Measurements from ENCODE around the gene NOL12.
"Not testable (repeated sequence)": the region's sequence is repeated elsewhere in the genome, so short reads cannot be mapped to it uniquely, and the experiment has no call there.

NOL12 gene

DNA sequence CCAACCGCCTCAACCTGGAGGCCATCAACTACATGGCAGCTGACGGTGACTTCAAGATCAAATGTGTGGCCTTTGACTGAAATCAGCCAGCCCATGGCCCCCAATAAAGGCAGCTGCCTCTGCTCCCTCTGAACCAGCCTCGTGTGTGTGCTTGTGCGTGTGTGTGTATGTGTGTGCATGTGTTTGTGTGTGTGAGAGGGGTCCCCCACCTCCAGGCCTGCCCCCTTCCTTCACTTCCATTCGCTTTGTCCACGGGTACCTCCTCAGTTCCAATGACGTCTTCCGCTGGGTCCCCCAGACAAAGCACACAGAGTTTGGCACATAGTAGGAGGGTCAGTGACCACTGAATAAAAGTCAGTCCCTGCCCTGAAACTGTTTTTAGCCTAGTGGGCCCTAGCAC is 6.5 kb upstream of the NOL12 start:
- no peak for DNase-seq (ENCODE audit: low read depth)

DNA sequence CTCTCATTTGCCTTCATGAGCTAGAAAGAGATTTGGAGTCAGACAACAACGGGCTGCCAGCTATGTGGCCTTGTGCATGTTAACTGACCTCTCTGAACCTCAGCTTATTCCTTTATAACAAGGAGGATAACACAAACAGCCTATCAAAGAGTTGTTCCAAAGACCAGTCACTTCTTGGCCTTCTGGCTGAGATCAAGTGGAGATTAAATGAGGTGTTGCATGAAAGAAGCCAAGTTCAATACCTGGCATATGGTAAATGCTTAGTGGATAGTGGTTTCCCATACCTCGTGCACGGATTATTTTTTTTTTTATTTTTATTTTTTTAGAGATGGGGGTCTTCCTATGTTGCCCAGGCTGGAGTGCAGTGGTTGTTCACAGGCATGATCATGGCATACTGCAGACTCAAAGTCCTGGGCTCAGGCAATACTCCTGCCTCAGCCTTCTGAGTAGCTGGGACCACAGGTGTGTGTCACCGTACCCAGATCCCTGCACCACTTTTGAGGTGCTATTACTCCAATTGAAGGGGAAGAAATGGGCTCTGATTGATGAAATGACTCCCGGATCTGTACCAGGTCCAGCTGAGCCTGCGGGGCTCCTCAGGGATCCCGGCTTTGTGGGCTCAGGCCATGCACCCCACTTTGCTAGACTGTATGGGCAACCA is 5.8 kb upstream of the NOL12 start:
- peak; percentile 19 for DNase-seq (ENCODE audit: low read depth)

DNA sequence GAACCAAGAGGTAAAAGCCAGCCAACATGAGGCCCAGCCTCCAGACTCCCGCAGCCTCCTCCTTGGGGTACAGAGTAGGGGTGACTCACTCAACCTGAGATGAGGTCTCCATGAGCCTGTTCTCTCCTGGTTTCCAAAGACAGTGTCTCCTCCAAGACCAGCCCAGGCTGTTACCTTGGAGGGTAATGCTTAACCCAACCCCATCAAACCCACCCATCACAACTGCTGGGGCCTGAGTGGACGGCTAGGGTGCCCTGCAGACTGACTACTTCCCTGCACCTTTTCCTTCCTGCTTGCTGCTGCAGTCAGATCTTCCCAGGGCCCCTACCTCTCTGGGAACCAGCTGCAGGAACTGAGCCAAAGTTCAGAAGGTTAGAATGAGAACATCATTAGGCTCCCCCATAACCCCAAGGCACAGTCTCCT is 5.1 kb upstream of the NOL12 start:
- DNase-seq (ENCODE audit: low read depth) = peak; percentile 40

DNA sequence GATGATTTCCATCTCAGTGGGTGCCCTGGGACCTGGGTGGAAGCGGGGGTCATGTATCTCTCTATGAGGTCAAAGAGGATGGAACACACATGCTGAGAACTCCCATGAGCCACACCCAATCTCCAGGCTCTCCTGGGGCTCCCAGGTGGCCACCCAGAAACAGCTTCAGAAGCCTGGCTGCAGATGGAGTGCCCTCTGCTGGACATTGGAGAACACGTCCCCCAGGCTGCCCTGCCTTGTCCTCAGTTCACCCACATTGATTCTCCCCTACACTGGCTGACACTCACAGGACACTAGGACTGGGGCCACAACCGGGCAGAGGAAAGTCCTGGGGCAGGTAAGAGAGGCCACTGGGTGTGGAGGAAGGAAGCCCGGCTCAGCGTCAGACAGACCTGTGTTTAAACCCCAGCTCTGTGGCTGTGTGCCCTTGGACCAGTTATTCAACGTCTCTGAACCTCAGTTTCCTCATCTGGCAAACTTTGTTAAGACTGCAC is 4.5 kb upstream of the NOL12 start:
- DNase-seq (ENCODE audit: low read depth) = peak; percentile 76

DNA sequence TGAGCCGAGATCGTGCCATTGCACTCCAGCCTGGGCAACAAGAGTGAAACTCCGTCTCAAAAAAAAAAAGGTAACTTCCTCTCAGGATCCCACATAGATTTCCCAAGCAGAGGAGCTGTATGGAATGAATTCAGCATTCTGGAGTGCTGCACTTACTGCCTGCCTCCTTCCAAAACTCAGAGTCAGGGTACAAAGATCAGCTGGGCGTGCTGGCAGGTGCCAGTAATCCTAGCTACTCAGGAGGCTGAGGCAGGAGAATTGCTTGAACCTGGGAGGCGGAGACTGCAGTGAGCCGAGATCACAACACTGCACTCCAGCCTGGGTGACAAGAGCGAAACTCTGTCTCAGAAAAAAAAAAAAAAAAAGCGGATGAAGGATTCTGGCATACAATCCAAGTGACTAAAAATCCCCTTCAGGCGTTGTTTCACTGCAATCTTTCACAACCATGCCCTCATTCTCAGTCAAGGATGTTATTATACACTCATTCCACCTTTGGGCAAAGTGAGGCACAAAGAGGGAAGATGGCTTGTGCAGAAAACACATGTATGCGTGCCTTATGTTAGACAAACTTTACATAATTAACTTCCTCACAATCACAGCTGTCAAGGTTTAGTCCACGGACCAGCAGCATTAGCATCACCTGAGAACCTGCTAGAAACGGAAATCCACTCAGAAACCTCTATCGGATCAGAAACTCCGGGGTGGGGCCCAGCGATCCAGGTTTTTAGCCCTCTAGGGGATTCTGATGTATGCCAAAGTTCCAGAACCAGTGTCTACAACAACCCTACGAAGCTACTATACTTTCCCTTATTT is 1.1 kb upstream of the NOL12 start:
- no peak for DNase-seq (ENCODE audit: low read depth)

DNA sequence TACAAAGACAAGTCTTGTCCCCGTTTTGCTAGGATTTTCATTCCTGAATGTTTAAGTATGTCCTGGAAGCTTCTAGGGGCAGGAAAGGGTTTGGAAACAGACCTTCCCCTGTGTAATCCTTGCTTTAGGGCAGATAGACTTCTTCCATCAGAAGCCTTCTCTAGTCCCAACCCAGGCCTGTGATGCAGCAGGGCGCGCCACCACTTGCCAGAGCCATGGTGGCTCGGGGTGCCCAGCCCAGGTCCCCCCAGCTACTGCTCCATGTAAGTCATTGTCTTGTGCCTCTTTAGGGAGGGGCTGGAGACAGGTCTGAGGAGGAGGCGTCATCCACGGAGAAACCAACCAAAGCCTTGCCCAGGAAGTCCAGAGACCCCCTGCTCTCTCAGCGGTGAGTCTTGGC is 4.3 kb downstream of the NOL12 start:
- DNase-seq (ENCODE audit: low read depth) = no peak

DNA sequence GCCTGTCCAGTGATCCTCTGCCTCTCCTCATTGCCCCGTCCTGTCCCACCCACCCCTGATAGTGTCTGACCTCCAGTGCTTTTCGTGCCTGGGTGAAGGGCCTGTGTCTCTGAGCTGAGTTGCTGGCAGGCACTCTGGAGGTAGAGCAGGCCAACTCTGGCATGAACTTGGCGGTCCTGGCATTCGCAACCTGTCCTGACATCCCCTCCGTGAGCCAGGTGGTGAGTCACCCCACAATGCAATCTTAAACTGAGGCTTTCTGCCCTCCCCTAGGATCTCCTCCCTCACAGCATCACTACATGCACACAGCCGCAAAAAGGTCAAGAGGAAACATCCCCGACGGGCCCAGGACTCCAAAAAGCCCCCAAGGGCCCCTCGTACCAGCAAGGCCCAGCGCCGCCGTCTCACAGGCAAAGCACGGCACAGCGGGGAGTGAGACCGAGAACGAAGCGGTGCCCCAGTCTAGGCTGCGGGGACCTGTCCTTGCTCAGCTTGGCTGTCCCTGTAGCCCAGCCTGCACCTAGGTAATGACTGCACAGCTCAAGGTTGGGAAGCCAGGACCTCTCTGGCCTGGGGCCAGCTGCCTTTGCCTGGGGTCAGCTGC is 4.9 kb downstream of the NOL12 start:
- no peak for DNase-seq (ENCODE audit: low read depth)

DNA sequence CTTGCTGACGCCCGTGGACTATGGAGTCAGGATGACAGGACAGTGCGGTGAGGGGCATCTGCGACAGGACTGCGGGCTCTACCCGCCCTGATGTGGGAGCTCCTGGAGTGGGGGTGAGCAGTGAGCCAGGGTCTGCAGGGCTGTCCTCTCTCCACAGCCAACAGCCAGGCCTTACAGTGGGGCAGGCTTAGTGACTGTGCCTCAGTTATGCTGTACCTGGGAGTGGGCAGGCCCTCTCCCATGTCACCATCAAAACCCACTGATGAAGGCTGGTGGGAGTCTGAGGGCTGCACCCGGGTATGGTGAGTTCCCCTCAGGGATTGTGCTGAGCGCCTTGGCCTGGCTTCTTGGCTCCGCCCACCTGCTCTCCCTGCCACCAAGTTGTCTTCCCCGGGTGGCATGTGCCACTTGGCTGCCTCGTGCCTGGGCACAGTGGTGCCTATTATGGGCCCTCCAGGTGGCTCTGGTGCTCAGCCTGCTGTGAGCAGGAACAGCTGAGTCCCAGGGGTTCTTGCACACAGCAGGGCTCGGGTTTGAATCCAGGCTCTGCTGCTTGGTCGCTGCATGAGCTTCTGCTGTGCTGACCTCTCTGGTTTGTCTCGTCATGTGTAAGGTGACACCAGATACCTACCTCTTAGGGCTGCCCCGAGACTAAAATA is 6.6 kb downstream of the NOL12 start:
- DNase-seq (ENCODE audit: low read depth) = no peak

DNA sequence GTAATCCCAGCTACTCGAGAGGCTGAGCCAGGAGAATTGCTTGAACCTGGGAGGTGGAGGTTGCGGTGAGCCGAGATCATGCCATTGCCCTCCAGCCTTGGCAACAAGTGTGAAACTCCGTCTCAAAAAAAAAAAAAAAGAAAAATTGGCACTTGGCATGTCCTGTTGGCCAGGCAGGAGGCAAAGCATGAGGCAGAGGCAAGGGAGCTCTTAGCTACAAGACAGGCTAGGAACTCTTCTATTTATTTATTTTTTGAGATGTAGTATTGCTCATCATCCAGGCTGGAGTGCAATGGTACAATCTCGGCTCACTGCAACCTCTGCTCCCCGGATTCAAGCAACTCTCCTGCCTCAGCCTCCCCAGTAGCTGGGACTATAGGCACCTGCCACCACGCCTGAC is 8.0 kb downstream of the NOL12 start:
- peak; percentile 42 for DNase-seq (ENCODE audit: low read depth)

DNA sequence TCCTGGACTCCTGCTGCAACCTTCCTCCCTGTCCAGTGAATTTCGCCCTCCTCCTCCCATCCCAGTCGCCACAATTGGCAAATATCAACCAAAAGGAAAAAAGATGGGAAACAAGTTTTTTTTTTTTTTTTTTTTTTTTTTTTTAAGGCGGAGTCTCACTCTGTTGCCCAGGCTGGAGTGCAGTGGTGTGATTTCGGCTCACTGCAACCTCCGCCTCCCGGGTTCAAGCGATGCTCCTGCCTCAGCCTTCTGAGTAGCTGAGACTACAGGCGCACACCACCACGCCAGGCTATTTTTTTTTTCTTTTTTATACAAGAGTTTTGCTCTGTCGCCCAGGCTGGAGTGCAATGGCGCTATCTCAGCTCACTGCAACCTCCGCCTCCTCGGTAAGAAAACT is 10.1 kb downstream of the NOL12 start:
- not testable (repeated sequence) for DNase-seq (ENCODE audit: low read depth)

DNA sequence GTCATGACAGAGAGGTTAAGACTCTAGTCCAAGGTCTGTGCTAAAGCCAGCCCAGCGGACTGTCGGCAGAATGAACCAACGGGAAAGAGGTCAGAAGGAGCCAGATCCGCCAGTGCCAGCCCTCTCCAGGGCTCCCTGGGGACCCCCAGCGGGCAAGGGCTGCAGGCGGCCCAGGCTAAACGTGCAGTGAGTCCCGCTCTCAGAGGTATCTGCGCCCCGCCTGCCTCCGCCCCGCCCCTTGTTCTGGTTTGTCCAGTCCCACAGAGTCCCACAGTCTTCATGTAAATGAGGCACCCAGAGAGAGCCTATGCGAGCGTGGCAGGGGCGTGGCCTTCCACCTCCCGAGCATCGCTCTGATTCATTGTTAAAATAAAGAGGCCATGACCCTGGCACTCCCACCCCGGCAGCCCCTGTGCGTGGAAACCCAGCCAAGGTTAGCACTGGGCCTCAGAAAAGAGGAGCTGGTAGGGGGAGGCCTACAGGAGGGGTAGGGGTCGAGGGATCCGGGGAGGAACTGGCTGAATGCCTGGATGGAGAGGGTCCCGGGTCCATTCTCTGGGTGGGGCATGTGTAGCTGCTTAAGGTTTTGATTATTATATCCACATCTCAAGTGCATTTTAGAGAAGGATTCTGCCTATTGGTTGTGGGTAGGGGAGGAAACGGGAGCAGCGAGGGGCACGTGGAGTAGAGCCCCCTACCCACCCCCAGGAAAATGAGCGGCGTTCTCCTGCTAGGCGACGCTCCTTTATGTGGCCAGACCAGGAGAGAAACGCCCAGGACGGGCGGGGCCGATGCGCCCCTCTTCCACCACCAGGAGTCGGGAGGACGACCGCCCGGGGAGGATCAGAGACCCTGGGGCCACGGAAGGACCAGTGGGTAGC is 10.8 kb downstream of the NOL12 start, which contains the start of gene TRIOBP:
Gene TRIOBP, plus strand, starts transcription at position 392 of the 881 bp plus-strand sequence. CDS start 4,318 bp downstream, outside the sequence.
- DNase-seq (ENCODE audit: low read depth) = peak; percentile 91

DNA sequence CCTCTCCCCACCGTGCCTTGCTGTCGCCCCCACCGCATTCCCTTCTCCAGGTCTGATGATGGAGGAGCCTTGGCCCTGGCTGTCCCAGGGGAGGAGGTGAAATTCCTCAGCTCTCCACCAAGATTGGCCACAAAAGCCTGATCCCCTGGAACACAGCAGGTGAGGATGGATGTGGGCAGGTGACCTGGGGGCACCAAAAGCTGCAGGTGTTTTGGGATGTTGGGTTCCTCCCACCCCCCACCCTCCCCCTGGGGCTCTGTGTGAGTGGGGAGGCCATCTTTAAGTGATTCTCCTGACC is 11.3 kb downstream of the NOL12 start:
- no peak for DNase-seq (ENCODE audit: low read depth)

DNA sequence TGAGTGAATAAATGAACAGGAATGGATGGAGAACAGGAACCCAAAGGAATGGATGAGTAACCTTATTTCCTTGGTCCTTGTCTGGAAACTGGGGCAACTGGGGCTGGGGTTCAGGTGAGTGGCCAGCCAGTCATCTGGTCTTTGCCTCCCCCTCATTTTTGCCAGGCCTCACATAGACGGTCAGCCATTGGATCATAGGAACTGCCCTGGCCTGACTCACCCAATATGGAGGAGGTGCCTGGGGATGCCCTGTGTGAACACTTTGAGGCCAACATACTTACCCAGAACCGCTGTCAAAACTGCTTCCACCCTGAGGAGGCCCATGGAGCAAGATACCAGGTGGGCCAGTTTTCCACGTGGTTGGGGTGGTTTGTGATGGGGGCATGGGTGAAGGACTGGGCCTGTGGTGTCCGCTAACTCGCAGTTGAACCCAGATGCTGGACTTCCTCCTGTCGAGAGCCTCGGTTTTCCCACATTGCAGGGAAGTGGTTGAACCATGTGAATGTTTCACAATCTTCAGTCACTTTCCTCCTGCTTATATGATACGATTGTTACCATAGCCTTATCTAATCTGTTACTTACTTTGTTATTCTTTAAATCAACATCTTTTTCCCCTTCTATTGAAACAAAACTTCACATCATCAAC is 15.1 kb downstream of the NOL12 start:
- no peak for DNase-seq (ENCODE audit: low read depth)

DNA sequence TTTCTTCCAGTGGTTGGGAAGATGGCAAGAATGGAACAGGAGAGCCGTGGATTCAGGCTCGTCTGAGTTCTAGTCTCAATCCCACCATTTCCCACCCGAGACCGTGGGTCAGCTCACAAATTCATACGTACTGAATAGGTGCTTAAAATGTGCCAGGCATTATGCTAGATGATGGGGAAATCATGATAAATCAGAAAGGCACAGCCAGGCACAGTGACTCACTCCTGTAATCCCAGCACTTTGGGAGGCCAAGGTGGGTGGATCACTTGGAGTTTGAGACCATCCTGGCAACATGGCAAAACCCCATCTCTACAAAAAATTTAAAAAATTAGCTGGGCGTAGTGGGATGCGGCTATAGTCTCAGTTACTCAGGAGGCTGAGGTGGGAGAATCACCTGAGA is 17.8 kb downstream of the NOL12 start:
- no peak for DNase-seq (ENCODE audit: low read depth)

DNA sequence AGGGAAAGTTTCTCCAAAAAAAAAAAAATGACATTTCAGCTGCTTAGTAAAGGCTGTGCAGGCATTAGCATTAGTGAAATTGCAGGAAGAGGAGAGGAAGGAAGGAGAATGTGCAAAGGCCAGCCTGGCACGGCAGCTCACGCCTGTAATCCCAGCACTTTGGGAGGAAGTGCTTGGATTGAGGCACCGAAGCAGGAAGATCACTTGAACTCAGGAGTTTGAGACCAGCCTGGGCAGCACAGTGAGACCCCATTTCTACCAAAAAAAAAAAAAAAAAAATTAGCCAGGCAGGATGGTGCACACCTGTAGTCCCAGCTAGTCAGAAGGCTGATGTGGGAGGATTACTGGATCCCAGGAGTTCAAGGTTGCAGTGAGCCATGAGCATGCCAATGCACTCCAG is 18.5 kb downstream of the NOL12 start:
- no peak for DNase-seq (ENCODE audit: low read depth)

DNA sequence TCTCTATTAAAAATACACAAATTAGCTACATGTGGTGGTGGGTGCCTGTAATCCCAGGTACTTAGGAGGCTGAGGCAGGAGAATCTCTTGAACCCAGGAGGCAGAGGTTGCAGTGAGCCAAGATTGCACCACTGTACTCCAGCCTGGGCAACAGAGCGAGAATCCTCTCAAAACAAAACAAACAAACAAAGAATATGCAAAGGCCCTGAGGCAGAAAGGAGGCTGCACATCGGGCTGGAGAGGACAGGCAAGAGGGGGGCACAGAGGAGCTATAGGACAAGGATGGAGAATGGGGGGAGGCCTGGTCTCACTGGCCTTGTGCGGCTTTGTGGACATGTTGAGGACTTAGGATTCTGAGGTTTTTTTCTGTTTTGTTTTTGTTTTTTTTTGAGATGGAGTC is 19.1 kb downstream of the NOL12 start:
- DNase-seq (ENCODE audit: low read depth) = no peak

DNA sequence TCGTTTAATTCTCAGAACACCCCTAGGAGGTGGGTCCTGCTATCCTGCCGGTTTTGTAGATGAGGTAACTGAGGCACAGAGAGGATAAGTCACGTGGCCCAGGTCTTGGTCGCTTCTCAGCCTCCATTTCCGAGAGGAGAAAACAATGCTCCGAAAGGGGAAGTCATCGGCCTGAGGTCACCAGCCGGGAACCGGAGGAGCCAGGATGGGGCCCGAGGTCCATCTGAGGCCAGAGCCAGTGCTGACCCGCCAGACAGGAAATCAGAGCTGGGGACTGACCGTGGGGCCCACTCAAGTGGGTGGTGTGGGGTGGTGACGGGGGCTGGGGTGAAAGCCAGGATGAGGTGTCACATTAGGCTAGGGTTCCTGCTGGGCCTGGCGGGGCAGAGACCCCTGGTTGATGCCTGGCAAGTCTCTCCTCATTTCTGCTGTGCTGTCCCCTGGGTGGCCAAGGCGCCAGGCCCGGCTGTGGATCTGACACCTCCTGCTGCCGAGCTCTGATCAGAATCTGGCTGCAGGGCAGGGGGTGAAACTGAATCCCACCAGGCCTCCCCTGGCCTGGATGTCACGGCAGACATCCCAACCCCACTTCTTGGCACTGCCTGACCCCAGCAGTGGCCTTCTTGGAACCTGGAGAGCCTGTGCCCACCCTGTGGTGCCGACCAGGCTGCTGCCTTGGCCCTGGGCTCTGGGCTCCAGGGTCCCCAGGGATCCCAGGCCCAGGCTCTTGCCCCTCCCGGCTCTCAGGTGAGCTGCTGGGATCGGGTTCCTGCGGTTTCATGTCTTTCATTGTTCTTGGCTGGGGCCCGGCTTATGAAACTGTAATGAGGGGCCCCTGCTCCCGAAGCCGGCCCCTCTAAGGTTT is 22.7 kb downstream of the NOL12 start:
- no peak for DNase-seq (ENCODE audit: low read depth)

DNA sequence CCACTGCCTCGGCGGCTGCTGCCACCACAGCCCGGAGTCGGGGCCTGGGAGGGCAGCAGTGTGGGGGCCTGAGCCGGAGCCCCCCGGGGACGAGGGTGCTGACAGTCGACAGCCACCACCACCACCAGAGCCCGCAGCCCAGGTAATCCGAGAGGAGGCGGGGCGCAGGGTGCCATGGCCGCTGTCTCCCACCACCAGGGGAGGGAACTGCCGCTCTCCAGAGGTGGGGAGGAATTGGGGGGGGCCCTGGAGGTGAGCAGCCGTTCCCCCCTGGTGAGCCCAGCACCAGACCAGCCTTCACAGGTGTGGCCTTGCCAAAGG is 23.3 kb downstream of the NOL12 start:
- no peak for DNase-seq (ENCODE audit: low read depth)

DNA sequence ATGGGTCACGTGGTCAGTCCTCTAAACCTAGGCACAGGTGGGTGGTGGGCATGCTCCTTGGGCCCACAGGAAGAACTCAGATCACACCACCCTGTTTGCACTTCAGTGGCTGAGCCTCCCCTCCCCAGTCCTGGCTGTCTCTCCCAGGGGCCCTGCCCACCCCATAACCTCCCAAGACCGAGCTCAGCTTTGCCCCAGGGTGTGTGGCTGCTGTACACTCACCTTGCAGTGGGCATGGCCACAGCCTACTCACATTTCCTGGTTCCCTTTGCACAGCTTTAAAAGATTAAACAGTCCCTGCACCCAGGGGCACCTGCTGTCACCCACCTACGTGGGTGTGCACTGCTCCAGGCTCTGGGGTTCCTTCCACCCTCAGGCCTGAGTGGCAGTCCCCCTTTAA is 24.5 kb downstream of the NOL12 start:
- no peak for DNase-seq (ENCODE audit: low read depth)

DNA sequence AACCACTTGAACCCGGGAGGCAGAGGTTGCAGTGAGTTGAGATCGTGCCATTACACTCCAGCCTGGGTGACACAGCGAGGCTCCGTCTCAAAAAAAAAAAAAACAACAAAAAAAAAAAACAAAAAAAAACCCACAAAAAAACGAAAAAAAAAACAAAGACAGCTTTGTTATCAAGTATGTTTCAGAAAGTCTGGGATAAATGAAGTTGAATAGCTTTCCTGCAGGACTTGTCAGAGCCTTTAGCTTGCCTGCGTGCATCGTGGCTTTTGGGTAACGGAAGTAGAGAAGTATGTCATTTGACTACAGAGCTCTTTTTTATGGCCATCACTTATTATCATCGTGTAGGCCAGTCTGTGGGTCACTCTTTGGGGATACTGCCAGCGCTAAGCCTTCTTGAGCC is 25.3 kb downstream of the NOL12 start:
- no peak for DNase-seq (ENCODE audit: low read depth)

All from fibroblast of gingiva (primary cell).